ENCODE data around the gene FHOD1.

The FHOD1 gene

GRCh38 chr16:67277294-67277998, 30.2 kb upstream of the FHOD1 start:
- peak; percentile 97 for DNase-seq (ENCODE audit: low read depth in 2 of 2)

GRCh38 chr16:67275321-67275720, 28.0 kb upstream of the FHOD1 start:
- DNase-seq (ENCODE audit: low read depth in 2 of 2): no peak

GRCh38 chr16:67271446-67271845, 24.2 kb upstream of the FHOD1 start:
- DNase-seq (ENCODE audit: low read depth in 2 of 2): no peak

DNA sequence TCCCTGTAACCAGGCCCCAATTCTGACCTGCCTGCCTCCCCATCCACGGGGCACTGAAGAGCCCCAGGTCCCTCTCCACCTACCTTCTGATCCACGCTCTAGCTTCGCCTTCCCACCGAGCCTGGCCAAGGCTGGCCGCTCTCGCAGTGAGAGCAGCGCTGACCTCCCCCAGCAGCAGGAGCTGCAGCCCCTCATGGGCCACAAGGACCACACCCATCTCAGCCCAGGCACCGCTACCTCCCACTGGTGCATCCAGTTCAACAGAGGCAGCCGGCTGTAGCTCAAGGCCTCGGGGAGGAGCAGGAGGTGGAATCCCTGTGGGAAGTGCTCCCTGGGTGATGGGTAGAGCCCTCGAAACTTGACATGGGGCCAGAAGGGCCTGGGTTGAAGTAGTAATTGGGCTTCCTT, 23.7 kb upstream of the FHOD1 start:
- DNase-seq (ENCODE audit: low read depth in 2 of 2): no peak

DNA sequence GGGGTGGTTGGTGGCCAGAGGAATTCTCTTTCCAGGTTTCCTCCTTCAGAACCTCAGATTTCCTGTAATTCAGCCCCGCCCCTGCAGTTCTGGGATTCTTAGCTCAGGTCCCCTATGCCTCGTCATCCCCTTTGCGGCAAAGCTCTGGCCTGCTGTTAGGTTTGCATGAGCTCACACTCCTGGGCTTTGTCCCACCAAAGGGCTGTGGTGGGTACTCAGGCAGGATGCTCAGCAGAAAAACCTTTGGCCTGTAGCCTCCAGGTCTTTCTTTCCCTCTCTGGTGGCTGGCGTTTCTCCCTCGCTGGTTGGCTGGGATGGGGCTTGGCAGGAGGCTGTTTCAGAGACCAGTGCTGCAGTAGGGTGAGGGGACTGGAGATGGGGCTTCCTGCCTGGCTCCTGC, 22.5 kb upstream of the FHOD1 start:
- no peak for DNase-seq (ENCODE audit: low read depth in 2 of 2)

DNA sequence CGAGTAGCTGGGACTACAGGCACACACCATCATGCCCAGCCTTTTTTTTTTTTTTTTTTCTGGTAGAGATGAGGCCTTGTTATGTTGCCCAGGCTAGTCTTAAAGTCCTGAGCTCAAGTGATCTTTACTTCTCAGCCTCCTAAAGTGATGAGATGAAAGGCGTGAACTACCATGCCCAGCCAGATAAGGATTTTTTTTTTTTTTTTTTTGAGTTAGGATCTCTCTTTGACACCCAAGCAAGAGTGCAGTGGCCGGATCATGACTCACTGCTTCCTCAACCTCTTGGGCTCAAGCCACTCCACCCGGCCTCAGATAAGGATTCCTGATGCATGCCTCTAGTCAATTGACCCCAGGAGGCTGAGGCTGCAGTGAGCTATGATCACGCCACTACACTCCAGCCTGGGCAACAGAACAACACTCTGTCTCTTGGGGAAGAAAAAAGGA, 20.9 kb upstream of the FHOD1 start:
- DNase-seq (ENCODE audit: low read depth in 2 of 2): peak in 1 of 2 experiments; percentile 64

- no peak for DNase-seq (ENCODE audit: low read depth in 2 of 2)
These were observed 18.6 kb upstream of the FHOD1 start for GRCh38 chr16:67265834-67266233.

DNA sequence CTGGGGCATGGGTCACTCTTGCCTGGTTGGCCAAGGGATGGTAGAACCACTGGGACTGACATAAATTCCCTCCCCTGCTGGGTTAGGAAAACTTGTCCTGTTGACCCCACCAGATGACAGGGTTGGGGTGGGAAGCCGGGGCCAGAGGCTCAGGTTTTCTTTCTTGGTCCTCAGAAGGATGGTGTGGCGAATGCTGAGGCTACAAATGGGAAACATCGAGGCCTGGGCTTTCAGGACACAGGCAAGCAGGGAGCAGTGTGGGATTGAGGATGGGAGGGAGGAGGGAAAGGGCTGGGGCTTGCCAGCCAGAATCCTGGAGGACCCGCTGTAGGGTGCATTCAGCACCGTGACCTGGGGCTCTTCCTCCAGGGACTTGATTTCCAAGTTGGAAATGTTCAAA, 17.6 kb upstream of the FHOD1 start:
- DNase-seq (ENCODE audit: low read depth in 2 of 2): no peak

DNA sequence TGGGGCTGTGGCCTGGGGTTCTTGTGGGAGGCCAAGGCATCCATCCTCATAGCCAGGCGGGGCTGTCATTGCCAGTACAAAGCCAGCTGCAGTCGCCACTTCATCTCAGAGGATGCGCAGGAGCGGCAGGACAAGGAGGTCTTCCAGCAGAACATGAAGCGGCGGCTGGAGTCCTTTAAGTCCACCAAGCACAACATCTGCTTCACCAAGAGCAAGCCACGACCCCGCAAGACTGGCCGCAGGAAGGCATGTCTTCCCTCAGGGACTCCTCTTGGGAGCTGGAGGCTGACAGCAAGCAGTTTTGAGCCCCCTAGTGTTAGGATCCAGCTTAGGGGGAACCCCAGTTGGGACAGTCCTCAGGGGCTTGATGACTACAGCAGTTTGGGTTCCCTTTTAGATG, 17.0 kb upstream of the FHOD1 start:
- DNase-seq (ENCODE audit: low read depth in 2 of 2): no peak

DNA sequence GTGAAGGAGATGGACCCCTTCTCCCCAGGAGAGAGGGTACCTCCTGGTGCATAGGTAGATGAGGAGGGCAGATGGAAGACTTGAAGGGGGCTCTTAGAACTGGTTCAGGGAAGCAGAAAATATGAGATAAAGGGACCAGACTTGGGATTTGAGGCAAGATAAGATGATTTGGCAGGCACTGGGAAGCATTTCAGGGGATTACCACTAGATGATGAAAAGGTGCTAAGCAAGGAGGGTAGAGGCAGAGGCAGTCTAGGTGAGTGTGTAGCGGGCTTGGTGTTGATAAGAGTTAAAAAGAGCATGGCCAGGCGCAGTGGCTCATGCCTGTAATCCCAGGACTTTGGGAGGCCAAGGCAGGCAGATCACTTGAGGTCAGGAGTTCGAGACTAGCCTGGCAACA, 15.9 kb upstream of the FHOD1 start:
- no peak for DNase-seq (ENCODE audit: low read depth in 2 of 2)

DNA sequence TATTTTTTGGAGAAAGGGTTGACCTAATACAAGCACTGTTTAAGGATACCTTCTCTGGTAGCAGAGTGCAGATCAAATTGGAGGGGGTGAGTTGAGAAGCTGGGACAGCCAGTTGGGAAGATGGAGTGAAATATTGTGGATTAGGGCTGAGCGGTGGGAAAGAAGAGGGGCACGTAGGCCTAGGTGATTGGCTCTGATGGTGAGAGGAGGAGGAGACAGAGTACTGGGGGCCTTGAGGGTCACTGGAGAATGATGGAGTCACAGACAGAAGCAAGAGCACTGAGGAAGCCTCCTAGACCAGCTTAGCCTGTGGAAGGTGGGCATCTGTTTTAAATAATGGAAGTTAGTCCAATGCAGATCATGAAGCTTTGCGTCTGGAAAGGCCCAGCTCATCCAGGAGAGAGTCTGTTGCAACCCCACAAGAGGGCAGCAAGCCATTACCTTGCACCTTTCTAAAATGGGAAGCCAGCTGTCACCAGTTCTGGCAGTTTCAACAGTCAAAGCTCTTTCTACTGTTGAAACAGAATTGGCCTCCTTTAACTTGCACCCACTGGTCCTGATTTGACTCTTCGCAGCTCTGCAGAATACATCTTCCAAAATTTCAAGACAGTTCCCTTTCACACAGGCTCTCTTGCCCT, 13.3 kb upstream of the FHOD1 start:
- no peak for DNase-seq (ENCODE audit: low read depth in 2 of 2)

DNA sequence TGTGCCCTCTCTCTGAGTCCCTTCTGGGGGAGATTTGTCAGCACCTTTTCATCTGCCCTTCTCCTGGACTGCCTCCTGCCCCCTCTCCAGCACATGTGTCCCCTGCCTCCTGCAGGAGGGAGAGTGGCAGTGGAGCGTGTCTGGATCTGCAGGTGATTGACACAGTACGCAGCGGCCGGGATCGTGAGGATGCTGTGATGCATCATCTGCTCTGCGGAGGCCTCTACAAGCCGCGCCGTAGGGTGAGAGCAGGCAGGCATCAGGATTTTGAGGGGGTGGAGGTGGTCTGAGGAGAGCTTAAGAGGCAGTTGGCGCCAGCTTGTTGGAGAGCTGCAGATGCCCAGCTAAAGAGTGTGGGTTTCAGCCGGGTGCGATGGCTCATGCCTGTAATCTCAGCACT, 12.4 kb upstream of the FHOD1 start:
- DNase-seq (ENCODE audit: low read depth in 2 of 2): no peak

- DNase-seq (ENCODE audit: low read depth in 2 of 2): no peak
These were observed 11.0 kb upstream of the FHOD1 start for GRCh38 chr16:67258161-67258835.

GRCh38 chr16:67257486-67258160, 10.3 kb upstream of the FHOD1 start:
- no peak for DNase-seq (ENCODE audit: low read depth in 2 of 2)

DNA sequence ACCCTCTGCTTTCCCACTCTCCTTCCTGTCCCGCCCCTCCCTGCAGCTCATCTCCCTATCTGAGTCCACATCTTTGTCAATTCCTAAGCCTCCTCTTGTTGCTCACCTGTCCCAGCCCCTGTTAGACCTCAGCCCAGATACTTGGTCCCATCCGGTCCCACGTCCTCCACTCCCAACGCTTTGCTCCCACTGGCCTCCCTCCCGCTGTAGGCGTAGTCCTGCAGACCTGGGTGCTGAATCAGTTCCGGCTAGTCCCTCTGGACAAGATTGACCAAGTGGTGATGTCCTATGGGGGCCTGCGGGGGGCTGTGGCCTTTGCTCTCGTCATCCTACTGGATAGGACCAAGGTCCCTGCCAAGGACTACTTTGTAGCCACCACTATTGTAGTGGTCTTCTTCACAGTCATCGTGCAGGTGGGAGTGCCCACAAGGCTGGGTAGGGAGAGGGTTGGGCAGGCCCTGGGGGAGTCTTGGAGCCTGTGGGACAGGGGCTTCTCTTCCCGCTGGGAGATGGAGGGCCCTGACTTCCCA, 9.5 kb upstream of the FHOD1 start:
- DNase-seq (ENCODE audit: low read depth in 2 of 2): no peak

GRCh38 chr16:67255553-67256221, 8.4 kb upstream of the FHOD1 start:
- no peak for DNase-seq (ENCODE audit: low read depth in 2 of 2)

GRCh38 chr16:67254801-67255552, 7.7 kb upstream of the FHOD1 start:
- no peak for DNase-seq (ENCODE audit: low read depth in 2 of 2)

DNA sequence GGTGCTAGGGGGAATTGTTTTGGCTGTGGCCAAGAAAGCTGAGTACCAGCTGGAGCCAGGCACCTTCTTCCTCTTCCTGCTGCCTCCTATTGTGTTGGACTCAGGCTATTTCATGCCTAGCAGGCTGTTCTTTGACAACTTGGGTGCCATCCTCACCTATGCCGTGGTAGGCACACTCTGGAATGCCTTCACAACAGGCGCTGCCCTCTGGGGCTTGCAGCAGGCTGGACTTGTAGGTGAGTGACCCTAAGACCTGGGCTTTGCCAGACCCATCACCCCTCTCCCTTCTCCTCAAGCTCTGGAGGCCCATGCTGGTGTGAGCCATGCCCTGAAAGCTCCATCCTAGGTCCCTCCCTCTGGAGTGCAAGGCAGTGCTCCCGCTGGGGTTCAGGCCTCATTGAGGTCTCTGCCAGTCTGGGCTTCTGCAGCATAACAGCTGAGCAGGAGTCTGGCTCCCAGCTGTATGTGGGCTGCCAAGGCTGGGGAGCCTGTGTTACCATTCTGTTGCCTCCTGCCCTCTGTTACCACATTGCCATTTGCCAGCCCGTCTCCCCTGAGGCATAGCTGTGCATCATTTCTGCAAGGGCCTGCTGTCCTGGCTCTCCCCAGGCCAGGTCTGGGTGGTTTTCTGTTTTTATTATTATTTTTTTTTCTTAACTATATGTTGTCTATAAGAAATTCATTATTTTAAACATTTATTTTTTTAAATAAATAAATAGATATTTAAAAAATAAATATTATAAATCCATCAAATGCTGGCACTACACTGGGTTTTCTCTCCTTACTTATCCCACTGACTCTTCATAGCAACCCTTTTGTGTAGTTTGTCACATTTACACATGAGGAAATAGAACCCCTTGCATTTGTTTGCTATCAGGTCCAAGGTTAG, 5.6 kb upstream of the FHOD1 start:
- no peak for DNase-seq (ENCODE audit: low read depth in 2 of 2)

DNA sequence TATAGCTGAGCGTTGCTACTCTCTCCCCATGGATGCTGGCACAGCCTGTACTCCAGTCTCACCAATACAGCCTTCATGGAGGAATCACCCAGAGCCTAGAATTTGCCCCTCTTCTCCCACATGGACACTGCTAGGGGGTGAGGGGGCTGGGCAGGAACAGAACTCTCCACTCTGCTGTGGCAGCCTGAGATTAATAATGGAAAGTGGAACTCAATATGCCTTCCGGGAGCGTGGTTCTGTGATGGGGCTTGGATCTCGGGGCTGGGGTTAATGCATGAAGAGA, 2.7 kb upstream of the FHOD1 start:
- no peak for DNase-seq (ENCODE audit: low read depth in 2 of 2)

Measured in fibroblast of skin of left biceps (primary cell).